Thyroid gland (tissue), 4 donors: ENCODE results near the gene NUAK1.

Source experiments
- POLR2A ChIP-seq, 2 donors: fragments of 450-650 bp; IDR thresholded peaks; one replicate each; pipeline ENCODE4 v1.6.1; 2017; ENCODE audit warnings: antibody characterized with exemption in 2 of 2, mild to moderate bottlenecking in 2 of 2, moderate library complexity in 1 of 2
- TF ChIP-seq, protein P1 (sequence below), 6 experiments: fragments of 200-600 bp in 3 of 6; fragments of 450-650 bp in 3 of 6; sonication (generic) in 3 of 6; IDR thresholded peaks; one replicate each; pipeline ENCODE4 v1.5.1; 2016 to 2019; ENCODE audit warnings: antibody characterized with exemption in 6 of 6, mild to moderate bottlenecking in 2 of 6, inconsistent platforms in 1 of 6, moderate library complexity in 1 of 6

DNA sequence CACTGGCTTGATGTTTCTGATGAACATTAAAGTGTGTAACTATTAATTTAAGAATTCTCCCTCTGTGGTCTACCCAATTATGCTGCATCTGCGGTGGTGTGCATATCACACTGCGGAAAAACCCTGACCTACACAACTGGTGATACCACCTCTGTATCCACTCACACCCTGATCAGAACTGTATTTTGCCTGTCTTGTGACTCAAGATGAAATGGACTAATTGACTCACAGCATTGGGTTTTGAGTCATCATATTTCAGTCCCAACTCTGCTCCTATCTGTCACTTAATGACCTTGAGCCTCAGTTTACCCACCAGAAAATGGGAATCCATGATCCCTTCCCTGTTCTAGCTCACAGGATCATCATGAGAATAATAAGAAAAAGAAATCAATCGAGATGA, 65.6 kb downstream of the NUAK1 start:
- TF ChIP-seq, protein P1, sequence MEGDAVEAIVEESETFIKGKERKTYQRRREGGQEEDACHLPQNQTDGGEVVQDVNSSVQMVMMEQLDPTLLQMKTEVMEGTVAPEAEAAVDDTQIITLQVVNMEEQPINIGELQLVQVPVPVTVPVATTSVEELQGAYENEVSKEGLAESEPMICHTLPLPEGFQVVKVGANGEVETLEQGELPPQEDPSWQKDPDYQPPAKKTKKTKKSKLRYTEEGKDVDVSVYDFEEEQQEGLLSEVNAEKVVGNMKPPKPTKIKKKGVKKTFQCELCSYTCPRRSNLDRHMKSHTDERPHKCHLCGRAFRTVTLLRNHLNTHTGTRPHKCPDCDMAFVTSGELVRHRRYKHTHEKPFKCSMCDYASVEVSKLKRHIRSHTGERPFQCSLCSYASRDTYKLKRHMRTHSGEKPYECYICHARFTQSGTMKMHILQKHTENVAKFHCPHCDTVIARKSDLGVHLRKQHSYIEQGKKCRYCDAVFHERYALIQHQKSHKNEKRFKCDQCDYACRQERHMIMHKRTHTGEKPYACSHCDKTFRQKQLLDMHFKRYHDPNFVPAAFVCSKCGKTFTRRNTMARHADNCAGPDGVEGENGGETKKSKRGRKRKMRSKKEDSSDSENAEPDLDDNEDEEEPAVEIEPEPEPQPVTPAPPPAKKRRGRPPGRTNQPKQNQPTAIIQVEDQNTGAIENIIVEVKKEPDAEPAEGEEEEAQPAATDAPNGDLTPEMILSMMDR (IDR thresholded peaks at IDR 0.05) = no peak
- TF ChIP-seq POLR2A (IDR thresholded peaks at IDR 0.05) = no peak
